K562 (cell line): ENCODE measurements around the gene ECM1. TPM values are rescaled to one million over a fixed set of nuclear protein-coding genes. Genes with fewer than 3 reads are reported as not detected.

Experiments used
- ATAC-seq: fragments of 200-7000 bp; cut with Tn5 transposase; 3 replicates; pipeline ENCODE4 v1.9.1; 2020; ENCODE audit warnings: moderate library complexity
- BruUV-seq: library from RNA; stranded (reverse); fragments of 400-500 nt; replicated peaks from 2 replicates; lab custom pipeline; 2021; lab: Mats Ljungman, UMichigan
- CTCF ChIA-PET: fragments of 300-600 bp; formaldehyde crosslinking; extraction: SDS; loops from one replicate; lab custom pipeline; 2021; ENCODE audit warnings: low intra/inter-chr PET ratio; lab: Yijun Ruan, JAX
- POLR2A ChIA-PET: fragments of 300-600, 350-650 bp; sonication (Branson Sonifier 250); formaldehyde crosslinking; extraction: SDS; loops from one replicate; lab custom pipeline; 2021; ENCODE audit warnings: antibody characterized with exemption, inconsistent platforms; lab: Yijun Ruan, JAX
- DNase-seq, 4 experiments: peaks; one replicate each; pipeline versions ENCODE4 v3.0.0 to v3.0.0-alpha.2; 2011 to 2018; ENCODE audit warnings: low spot score in 3 of 4, mixed read lengths in 3 of 4; ENCODE audit errors: extremely low read depth in 1 of 4
- FAIRE-seq: peaks from 2 replicates; lab custom pipeline; 2011; peaks lifted over from hg19 to GRCh38; lab: Jason Lieb, UNC
- H2AFZ ChIP-seq: 2 replicates; pipeline ENCODE4 v1.6.0; 2011; ENCODE audit warnings: low read depth, low read length, control low read depth, inconsistent platforms
- H3K27ac ChIP-seq: fragments of 200-600 bp; 3 replicates; pipeline ENCODE4 v1.8.0; 2011; ENCODE audit warnings: low read depth, mild to moderate bottlenecking, control low read depth, inconsistent platforms, low read length, moderate library complexity, mixed read lengths; ENCODE audit errors: extremely low read depth
- H3K27me3 ChIP-seq, 2 experiments: fragments of 300-600 bp in 1 of 2; 2 replicates in 1 of 2; 3 replicates in 1 of 2; pipeline versions ENCODE4 v1.6.0 to v1.8.0; 2011; ENCODE audit warnings: inconsistent platforms in 2 of 2, low read length in 2 of 2, mild to moderate bottlenecking in 1 of 2, mixed read lengths in 1 of 2, moderate library complexity in 1 of 2; ENCODE audit not compliant: control insufficient read depth in 2 of 2, insufficient read depth in 2 of 2
- H3K36me3 ChIP-seq: fragments of 300-600 bp; 3 replicates; pipeline ENCODE4 v1.8.0; 2011; ENCODE audit warnings: mild to moderate bottlenecking, low read length, inconsistent platforms; ENCODE audit not compliant: control insufficient read depth, insufficient read depth
- H3K4me1 ChIP-seq, 2 experiments: fragments of 200-600 bp in 1 of 2; replicated peaks in 1 of 2; 2 replicates in 1 of 2; 3 replicates in 1 of 2; pipeline versions ENCODE4 v1.5.1 to v1.8.0; 2011; ENCODE audit warnings: inconsistent platforms in 2 of 2, low read length in 2 of 2, mild to moderate bottlenecking in 1 of 2, mixed read lengths in 1 of 2, moderate library complexity in 1 of 2; ENCODE audit not compliant: control insufficient read depth in 2 of 2, insufficient read depth in 2 of 2
- H3K4me2 ChIP-seq: 2 replicates; pipeline ENCODE4 v1.6.1; 2011; ENCODE audit warnings: low read length, control low read depth, inconsistent platforms, mixed read lengths; ENCODE audit not compliant: insufficient read depth
- H3K4me3 ChIP-seq: fragments of 200-600 bp; sonication (generic), shearing (Covaris generic); 2 replicates; pipeline ENCODE4 v1.5.1; 2016; ENCODE audit warnings: control low read depth, inconsistent platforms
- H3K79me2 ChIP-seq: fragments of 200-600 bp; 3 replicates; pipeline ENCODE4 v1.8.0; 2011; ENCODE audit warnings: low read length, inconsistent platforms; ENCODE audit not compliant: control insufficient read depth, insufficient read depth
- H3K9ac ChIP-seq, 2 experiments: 2 replicates each; pipeline versions ENCODE4 v1.6.0 to v1.6.1; 2011; ENCODE audit warnings: low read depth in 2 of 2, low read length in 2 of 2, control low read depth in 1 of 2, inconsistent platforms in 1 of 2, mild to moderate bottlenecking in 1 of 2, mixed read lengths in 1 of 2; ENCODE audit not compliant: insufficient read depth in 1 of 2
- H3K9me1 ChIP-seq: one replicate; pipeline ENCODE4 v1.6.0; 2011; ENCODE audit warnings: inconsistent platforms, mild to moderate bottlenecking, low read length, moderate library complexity; ENCODE audit not compliant: control insufficient read depth, insufficient read depth
- H3K9me3 ChIP-seq: replicated peaks from 2 replicates; pipeline ENCODE4 v1.5.1; 2011; ENCODE audit warnings: low read depth, low read length, inconsistent platforms; ENCODE audit not compliant: control insufficient read depth, insufficient read depth
- H4K20me1 ChIP-seq: replicated peaks from 2 replicates; pipeline ENCODE4 v1.6.1; 2011; ENCODE audit warnings: low read length, inconsistent platforms, mixed read lengths; ENCODE audit not compliant: control insufficient read depth, insufficient read depth
- ETV1 ChIP-seq: fragments of 450-650 bp; conservative IDR thresholded peaks from 2 replicates; pipeline ENCODE4 v1.6.1; 2016; ENCODE audit warnings: missing genetic modification characterization, control low read depth, low read depth, missing compliant biosample characterization
- NBN ChIP-seq: fragments of 450-650 bp; IDR thresholded peaks from 2 replicates; pipeline ENCODE4 v1.6.1; 2016; ENCODE audit warnings: low read depth, mild to moderate bottlenecking
- SIN3A ChIP-seq, 2 experiments: fragments of 150-350 bp in 1 of 2; IDR thresholded peaks; 2 replicates each; pipeline ENCODE4 v1.6.1; 2011 to 2016; ENCODE audit warnings: borderline replicate concordance in 2 of 2, low read depth in 2 of 2, low read length in 2 of 2, mild to moderate bottlenecking in 2 of 2, moderate library complexity in 2 of 2; ENCODE audit not compliant: control insufficient read depth in 1 of 2
- ZBTB1 ChIP-seq: sonication (generic); formaldehyde crosslinking; IDR thresholded peaks from 2 replicates; pipeline ENCODE4 v1.8.1; 2023; ENCODE audit warnings: missing genetic modification reagents, low read depth, mild to moderate bottlenecking, borderline replicate concordance
- ZC3H11A ChIP-seq: IDR thresholded peaks from 2 replicates; pipeline ENCODE4 v1.6.1; 2012; ENCODE audit warnings: low read depth, low read length, improper control_type of control experiment
- ZNF134 ChIP-seq: fragments of 250-450 bp; sonication (Bioruptor Pico); conservative IDR thresholded peaks from 2 replicates; pipeline ENCODE4 v1.4.0; 2020
- WGBS: fragments of 100-300 bp; shearing (Covaris generic); methylation state at CpG from one replicate; pipeline ENCODE4 v1.1.6; 2016; ENCODE audit warnings: low coverage, mixed read lengths; ENCODE audit not compliant: insufficient coverage; ENCODE audit errors: missing lambda C conversion rate; 5-methylcytosine and 5-hydroxymethylcytosine counted together
- in situ Hi-C: fragments of 300-500 bp; cut with MboI; formaldehyde crosslinking; loops from 4 replicates; pipeline ENCODE4 v1.15.0; 2018; ENCODE audit warnings: inconsistent platforms, mixed read lengths
- intact Hi-C: fragments of 100-400 bp; cut with micrococcal nuclease; formaldehyde crosslinking; loops from 2 replicates; pipeline ENCODE4 v1.14.2; 2022
- polyA plus RNA-seq, 8 experiments: library from polyadenylated mRNA; depleted of rRNA in 4 of 8; stranded (reverse) in 5 of 8; unstranded in 3 of 8; fragments of >200 nt; fragmentation: Nextera tagmentation in 2 of 8; fragmentation: Illumina TruSeq in 1 of 8; extraction: Ambion mirVana in 2 of 8; extraction: Trizol in 1 of 8; gene quantifications; 2 replicates each; pipeline versions ENCODE4 v1.2.1 to v1.2.3, GENCODE V29; 2011 to 2014; ENCODE audit warnings: inconsistent platforms in 1 of 8, missing spikeins in 1 of 8
- total RNA-seq, 7 experiments: library from RNA; depleted of rRNA in 6 of 7; stranded (reverse); fragments of >200 nt in 6 of 7; fragmentation: Illumina TruSeq in 2 of 7; extraction: Trizol in 2 of 7; gene quantifications; 2 replicates each; pipeline versions ENCODE4 v1.2.1 to v1.2.3, GENCODE V29; 2011 to 2021; ENCODE audit warnings: low replicate concordance in 1 of 7

The ECM1 gene
- total and polyA plus RNA-seq, 9 of the 15 experiments (the other 6 are each of a cell fraction or from before 2014, with no cell fraction given) = 6.6 to 52.2 (median 12.8) TPM

GRCh38 chr1:150532860-150533259, 25.0 kb downstream of the ECM1 start:
- TF ChIP-seq ZNF134 (CRISPR knock-in tag) = no peak
- 0 out of 2 replicates have a peak, but pooled peaks have one; percentile 17 for TF ChIP-seq ZBTB1 (CRISPR knock-in tag)
- TF ChIP-seq NBN = 0 out of 2 replicates have a peak, but pooled peaks have one; percentile 3
- no peak for TF ChIP-seq SIN3A (IDR thresholded peaks at IDR 0.05; ENCODE audit: borderline replicate concordance in 2 of 2, control insufficient read depth in 1 of 2, low read depth in 2 of 2, low read length in 2 of 2)
- 0 out of 2 replicates have a peak, but pooled peaks have one; percentile 13 for TF ChIP-seq ETV1 (tag)
- no peak for TF ChIP-seq ZC3H11A
- H4K20me1 ChIP-seq = no peaks in the 10 kb centered on the region
- 0 out of 3 replicates have a peak overlapping the region, but pooled peaks have one; percentile 13 for H3K27ac ChIP-seq
- no peaks in the 10 kb centered on the region for H3K9me3 ChIP-seq
- ATAC-seq (no peak), FAIRE-seq (no peak), DNase-seq (no peak)
- CTCF ChIA-PET = interaction anchor here (1.2 to 1.9 kb wide), 3 partner anchors 48 to 277 kb away, joined by 5 to 18 read pairs (median 9); no protein-coding TSS in a partner anchor
- in situ Hi-C loops (no loop called here), intact Hi-C loops (loop anchor here (1.0 to 2.0 kb wide), 4 partner anchors 20 to 278 kb away; partner anchors contain the start of gene TARS2)
- 34% methylated on average over 5 of the region's 5 CpGs for WGBS
- peaks cover 8 to 19% of the 10 kb centered on the region in 2 experiments; a peak in 4 of 5 replicates for H3K4me1 ChIP-seq
- POLR2A ChIA-PET = interaction anchor here (0.5 to 6.3 kb wide), 8 partner anchors 13 to 505 kb away, joined by 3 to 53 read pairs (median 3); partner anchors contain the start of genes ADAMTSL4 and FALEC
- no TSS peak for BruUV-seq
- H3K27me3 ChIP-seq = no peaks in the 10 kb centered on the region
- no peak overlapping the region for H3K4me2 ChIP-seq
- H3K9ac ChIP-seq = peak overlapping the region in 1 of 2 experiments; percentile 49; a peak in 2 of 4 replicates
- H3K36me3 ChIP-seq = no peaks in the 10 kb centered on the region
- peak overlapping the region; percentile 85 for H2AFZ ChIP-seq
- H3K79me2 ChIP-seq = no peaks in the 10 kb centered on the region
- no peak overlapping the region for H3K4me3 ChIP-seq
- H3K9me1 ChIP-seq = no peaks in the 10 kb centered on the region
